ENCODE data around the gene MCOLN3.
"Not testable (repeated sequence)": the region's sequence is repeated elsewhere in the genome, so short reads cannot be mapped to it uniquely, and the experiment has no call there.

Gene MCOLN3

DNA sequence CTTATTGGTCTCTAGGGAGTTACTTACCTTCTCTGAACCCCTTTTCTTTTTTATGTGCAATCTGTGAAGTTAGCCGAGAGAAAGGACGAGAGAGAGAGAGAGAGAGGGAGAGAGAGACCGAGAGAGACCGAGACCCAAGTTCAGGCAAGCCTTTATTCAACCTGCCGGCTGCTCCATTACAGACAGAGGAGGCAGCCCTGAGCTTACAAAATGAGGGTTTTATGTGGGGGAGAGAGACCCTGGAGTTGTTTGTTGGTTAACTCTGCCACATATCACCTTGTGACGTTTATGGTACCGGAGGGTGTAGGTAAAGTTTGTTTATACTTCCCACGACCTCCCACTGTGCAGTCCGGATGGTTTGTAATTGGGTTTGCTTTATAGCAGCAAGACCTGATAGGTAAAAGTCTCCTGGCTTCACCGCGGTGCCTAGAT, 1.5 kb upstream of the MCOLN3 start:
- DNase-seq, result no peak

- DNase-seq, result peak in 3 of 4 experiments; percentile 23 to 35 (median 27)
Observed at GRCh38 chr1:85047472-85048295, 616 bp downstream of the MCOLN3 start.

DNA sequence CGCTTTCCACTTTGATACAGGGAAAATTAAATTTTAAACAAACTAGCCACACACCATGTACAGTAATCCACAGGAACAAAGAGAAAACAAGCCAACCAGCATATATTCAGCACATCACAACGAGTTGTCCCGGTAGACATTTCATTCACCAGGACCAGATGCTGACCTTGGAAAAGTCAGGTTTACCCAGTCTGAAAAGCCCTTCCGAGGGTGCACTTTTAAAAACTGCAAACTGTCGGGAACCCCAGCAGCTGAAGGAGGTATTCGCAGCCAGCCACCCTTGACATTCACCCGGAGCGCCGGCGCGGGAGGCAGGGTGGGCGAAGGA, 1.2 kb downstream of the MCOLN3 start:
- peak in 1 of 4 experiments; percentile 4 for DNase-seq

GRCh38 chr1:85042413-85042812, 5.9 kb downstream of the MCOLN3 start:
- DNase-seq, result no peak

GRCh38 chr1:85041793-85042192, 6.5 kb downstream of the MCOLN3 start:
- DNase-seq, result no peak

DNA sequence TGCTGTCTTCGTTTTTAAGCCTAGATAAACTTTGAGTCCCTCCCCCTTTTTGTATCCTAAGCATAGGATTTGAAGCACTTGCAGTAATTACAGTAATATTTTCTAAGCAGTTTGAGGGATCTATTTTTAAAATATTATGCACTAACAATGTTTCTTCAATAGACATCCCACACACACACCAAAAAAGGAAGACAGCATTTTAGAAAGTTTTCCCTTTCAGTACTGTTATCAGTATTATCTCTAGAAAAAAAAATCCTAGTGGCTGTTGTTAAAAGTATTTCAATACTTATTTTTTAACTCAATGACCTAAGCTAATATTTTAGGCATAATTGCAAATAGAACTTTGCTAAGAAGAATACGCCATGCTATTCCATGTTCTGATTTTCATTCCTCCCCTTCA, 15.1 kb downstream of the MCOLN3 start:
- DNase-seq, result no peak

- DNase-seq, result no peak
Observed at GRCh38 chr1:85030536-85030935, 17.8 kb downstream of the MCOLN3 start.

- DNase-seq, result no peak
Observed at GRCh38 chr1:85028151-85028550, 20.1 kb downstream of the MCOLN3 start.

GRCh38 chr1:85027242-85027983, 20.9 kb downstream of the MCOLN3 start:
- DNase-seq, result peak in 3 of 4 experiments; percentile 8 to 47 (median 37)

DNA sequence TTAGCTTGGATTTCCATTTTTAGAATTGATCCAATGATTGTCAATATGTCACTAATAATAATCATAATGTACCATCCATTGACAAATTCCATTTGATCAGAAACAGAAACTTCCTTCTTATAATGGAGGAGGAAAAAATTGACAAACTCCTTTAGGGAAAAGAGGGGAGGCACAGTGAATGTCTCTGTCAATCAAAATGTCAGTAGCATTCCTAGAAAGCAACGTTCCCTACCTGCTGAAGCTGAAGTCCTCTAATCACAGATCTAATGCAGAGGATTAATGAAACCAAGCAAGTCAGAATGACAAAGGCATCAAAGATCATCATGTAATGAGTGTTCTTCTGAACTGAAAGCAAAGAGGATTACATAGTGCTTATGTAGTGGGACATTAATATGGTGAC, 22.4 kb downstream of the MCOLN3 start:
- DNase-seq, result no peak

- DNase-seq, result peak in 1 of 4 experiments; percentile 5
Observed at GRCh38 chr1:85024736-85025135, 23.6 kb downstream of the MCOLN3 start.

DNA sequence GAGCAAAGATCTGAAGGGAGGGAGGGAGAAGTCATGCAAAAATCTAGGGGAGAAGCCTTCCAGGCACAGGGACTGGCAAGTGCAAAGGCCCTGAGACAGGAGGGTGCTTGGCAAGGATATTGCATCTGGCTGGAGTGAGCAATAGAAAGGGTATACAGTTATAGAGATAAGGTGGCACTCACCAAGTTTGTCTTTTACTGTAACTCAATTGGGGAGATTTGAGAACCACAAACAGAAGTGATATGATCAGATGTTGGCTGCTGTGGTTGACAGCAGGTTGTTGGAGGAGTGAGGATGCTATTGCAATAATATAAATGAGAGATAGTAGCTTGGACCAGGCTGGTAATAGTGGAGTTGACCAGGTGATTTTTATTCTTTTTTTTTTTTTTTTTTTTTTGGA, 25.6 kb downstream of the MCOLN3 start:
- no peak for DNase-seq

DNA sequence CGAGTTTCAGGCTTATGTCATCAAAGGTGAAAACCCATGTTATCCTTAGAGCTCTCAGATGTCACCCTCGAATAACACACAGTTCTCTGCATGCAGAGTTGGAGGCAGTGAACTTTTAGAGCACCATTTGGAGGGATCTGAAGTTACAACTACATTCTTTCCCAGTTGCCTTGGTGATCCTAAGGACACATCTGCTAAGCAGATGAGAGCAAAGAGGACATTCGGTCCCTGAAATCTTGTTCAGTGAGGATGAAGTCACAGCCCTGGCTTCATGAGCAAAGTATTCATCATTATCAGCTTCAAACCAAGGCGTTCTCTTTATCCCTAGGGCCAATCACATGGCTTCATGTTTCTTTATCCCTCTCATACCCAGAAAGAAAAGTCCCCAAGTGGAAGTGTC, 28.3 kb downstream of the MCOLN3 start:
- DNase-seq, result no peak

GRCh38 chr1:85015826-85016225, 32.5 kb downstream of the MCOLN3 start:
- no peak for DNase-seq

DNA sequence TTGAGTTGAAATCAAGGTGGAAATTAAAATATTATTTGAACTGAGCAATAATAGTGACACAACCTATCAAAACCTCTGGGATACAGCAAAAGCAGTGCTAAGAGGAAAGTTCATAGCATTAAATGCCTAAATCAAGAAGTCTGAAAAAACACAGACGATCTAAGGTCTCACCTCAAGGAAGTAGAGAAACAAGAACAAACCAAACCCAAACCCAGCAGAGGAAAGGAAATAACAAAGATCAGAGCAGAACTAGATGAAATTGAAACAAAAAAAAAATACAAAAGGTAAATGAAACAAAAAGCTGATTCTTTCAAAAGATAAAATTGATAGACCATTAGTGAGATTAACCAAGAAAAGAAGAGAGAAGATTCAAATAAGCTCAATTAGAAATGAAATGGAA, 42.7 kb downstream of the MCOLN3 start:
- not testable (repeated sequence) for DNase-seq

GRCh38 chr1:85001742-85002141, 46.6 kb downstream of the MCOLN3 start:
- DNase-seq, result no peak

DNA sequence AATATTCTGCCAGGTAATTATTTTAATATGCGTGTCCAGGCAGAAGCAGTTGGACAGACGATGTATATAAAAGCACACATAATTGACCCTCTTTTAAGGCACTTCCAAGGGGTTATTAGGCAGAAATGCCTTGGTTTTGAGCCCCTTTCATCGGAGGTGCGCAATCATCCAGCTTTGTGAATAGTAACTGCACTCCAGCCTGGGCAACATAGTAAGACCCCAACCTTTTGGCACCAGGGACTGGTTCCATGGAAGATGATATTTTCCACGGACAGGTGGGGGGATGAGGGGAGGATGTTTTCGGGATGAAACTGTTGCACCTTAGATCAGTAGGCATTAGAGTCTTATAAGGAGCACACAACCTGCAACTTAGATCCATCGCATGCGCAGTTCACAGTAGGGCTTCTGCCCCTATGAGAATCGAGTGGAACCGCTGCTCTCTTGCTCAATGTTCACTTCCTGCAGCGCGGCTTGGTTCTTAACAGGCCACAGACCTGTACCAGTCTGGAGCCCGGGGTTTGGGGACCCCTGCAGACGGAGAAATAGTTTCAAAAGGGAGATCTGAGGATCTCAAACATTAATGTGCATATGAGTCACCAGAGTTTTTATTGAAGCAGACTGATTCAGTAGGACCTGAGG, 49.5 kb downstream of the MCOLN3 start:
- DNase-seq, result peak in 3 of 4 experiments; percentile 44 to 46 (median 45)

DNA sequence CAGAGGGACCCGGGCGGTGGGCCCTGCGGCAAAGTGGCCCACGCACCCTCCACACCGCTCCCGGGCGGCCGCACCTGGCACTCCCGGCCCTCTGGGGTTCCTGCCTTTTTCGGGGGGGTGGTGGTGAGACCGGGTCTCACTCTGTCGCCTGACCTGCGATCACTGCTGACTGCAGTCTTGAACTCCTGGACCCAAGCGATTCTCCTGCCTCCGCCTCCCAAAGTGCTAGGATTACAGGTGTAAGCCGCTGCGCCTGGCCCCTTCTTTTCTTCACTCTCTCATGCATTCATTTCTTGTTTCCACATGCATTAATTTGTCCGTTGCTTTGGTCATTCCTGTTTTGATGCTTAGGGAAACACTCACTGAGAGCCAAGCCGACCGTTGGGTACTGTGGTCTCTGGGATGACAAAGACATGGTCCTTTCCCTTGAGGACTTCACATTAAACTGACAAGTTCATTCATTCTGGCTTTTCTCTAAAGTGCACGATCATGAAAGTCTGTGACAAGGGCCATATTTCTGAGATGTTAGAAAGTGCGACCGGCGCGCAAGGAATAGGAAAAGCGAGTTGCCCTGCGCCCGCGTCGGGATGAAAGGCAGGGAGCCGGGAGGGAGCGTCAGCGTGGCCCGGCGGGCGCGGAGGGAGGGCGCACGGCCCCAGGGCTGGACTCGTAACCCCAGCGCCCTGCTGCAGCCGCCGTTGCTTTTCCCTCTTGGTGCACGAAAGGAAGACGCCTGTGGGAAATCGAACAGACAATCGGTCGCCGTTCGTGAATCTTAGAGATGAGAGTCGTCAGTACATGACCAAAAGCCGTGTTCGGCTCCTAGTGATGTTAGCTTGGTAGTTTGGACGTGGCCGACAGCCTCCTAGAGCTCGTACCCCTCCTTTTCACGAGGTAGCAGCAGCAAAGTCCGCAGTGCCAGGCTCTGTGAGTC, 50.4 kb downstream of the MCOLN3 start:
- DNase-seq, result peak in 3 of 4 experiments; percentile 22 to 30 (median 24)

DNA sequence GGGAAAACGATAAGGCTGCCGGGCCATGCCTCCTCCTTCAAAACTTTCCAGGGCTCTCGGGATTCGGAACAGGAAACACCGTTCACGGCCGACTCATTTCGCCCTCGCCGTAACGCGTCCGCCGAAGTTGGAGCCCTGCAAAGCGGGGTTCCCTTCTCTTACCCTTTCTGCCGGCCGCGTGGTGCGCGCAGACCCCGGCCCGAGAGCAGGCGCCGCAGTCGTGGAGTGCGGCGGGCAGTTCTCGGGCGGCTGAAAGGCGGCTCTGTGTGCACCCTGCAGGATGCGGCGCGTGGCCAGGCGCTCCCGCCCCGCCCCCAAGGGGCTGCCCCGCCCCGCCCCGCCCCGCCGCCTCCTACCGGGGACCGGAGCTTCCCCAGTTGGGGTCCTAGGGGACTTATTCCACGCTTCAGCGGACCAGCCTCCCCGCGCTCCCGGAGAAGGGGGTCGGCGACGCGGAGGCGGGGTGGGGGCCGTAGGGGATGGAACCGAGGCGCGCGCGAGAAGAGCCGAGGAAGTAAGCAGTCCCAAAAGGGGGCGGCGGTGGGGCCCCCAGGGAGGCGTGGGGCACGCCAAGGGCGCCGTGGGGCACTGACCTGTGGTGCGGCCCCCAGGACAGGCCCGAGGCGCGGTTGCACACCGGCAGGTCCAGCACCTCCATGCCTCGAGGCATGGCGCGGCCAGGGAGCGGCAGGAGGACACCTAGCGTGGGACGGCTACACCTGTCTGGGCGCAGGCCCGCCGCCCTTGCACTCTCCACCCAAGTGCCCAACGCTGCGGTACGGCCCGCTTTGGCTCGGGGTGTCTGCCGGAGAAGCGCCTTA, 51.2 kb downstream of the MCOLN3 start, which contains the start of gene MCOLN2:
MCOLN2 (minus strand) TSS at position 268 of the 821 bp plus-strand sequence; CDS start at position 27, 241 bp downstream.
- DNase-seq, result peak; percentile 26 to 84 (median 52)

GRCh38 chr1:84995484-84996334, 52.6 kb downstream of the MCOLN3 start:
- peak in 3 of 4 experiments; percentile 18 to 61 (median 40) for DNase-seq
